ENCODE results near the gene GMCL1. TPM values are rescaled to one million over a fixed set of nuclear protein-coding genes. Genes with fewer than 3 reads are reported as not detected.
"Not testable (repeated sequence)": the region's sequence is repeated elsewhere in the genome, so short reads cannot be mapped to it uniquely, and the experiment has no call there.

Gene GMCL1
- total and polyA plus RNA-seq, 2 of the 13 experiments (the other 11 are each of a cell fraction or from before 2014, with no cell fraction given): 18.7 to 24.0 TPM

GRCh38 chr2:69830906-69831241 is 1.4 kb downstream of the GMCL1 start:
- H4K20me1 ChIP-seq (ENCODE audit: insufficient read depth, low read length); H3K27me3 ChIP-seq (ENCODE audit: control insufficient read depth in 1 of 2, insufficient read depth in 2 of 2, low read length in 2 of 2); H2AFZ ChIP-seq (ENCODE audit: low read length); in situ Hi-C loops (cut with HindIII; ENCODE audit: extremely low pct_ligation_motif_present, low pct_unique_long_range_greater_than_20kb); H3K27ac ChIP-seq (ENCODE audit: extremely low read length, insufficient read depth, low read length); BruUV-seq (replicated peaks); intact Hi-C loops (cut with micrococcal nuclease; ENCODE audit: unreplicated experiment); DNase-seq (ENCODE audit: low spot score); CTCF ChIA-PET (ENCODE audit: low intra/inter-chr PET ratio, low total read pairs); H3K9me3 ChIP-seq (ENCODE audit: low read length); FAIRE-seq; ATAC-seq; H3K36me3 ChIP-seq (replicated peaks in 1 of 2; ENCODE audit: control insufficient read depth in 1 of 2, insufficient read depth in 2 of 2, low read length in 2 of 2): not testable (repeated sequence)
- TF ChIP-seq HDAC2 (CRISPR knock-in tag; IDR thresholded peaks at IDR 0.05) (0 out of 2 replicates have a peak, but pooled peaks have one; percentile 41), ATF7-NPFF (CRISPR knock-in tag; IDR thresholded peaks at IDR 0.05; ENCODE audit: low read depth) (0 out of 2 replicates have a peak, but pooled peaks have one; percentile 13), ZMYM3 (CRISPR knock-in tag; IDR thresholded peaks at IDR 0.05) (peak; percentile 62), ZNF460 (CRISPR knock-in tag; IDR thresholded peaks at IDR 0.05; ENCODE audit: borderline replicate concordance) (peak; percentile 96), ZBTB38 (CRISPR knock-in tag; IDR thresholded peaks at IDR 0.05) (0 out of 2 replicates have a peak, but pooled peaks have one; percentile 43), THAP7 (CRISPR knock-in tag; IDR thresholded peaks at IDR 0.05) (0 out of 2 replicates have a peak, but pooled peaks have one; percentile 51), FOXJ3 (CRISPR knock-in tag; IDR thresholded peaks at IDR 0.05; ENCODE audit: borderline replicate concordance) (0 out of 2 replicates have a peak, but pooled peaks have one; percentile 10), ZMYM2 (CRISPR knock-in tag; IDR thresholded peaks at IDR 0.05) (0 out of 2 replicates have a peak, but pooled peaks have one; percentile 42), ZNF768 (CRISPR knock-in tag; IDR thresholded peaks at IDR 0.05) (0 out of 2 replicates have a peak, but pooled peaks have one; percentile 22)
- TF ChIP-seq, protein P1, sequence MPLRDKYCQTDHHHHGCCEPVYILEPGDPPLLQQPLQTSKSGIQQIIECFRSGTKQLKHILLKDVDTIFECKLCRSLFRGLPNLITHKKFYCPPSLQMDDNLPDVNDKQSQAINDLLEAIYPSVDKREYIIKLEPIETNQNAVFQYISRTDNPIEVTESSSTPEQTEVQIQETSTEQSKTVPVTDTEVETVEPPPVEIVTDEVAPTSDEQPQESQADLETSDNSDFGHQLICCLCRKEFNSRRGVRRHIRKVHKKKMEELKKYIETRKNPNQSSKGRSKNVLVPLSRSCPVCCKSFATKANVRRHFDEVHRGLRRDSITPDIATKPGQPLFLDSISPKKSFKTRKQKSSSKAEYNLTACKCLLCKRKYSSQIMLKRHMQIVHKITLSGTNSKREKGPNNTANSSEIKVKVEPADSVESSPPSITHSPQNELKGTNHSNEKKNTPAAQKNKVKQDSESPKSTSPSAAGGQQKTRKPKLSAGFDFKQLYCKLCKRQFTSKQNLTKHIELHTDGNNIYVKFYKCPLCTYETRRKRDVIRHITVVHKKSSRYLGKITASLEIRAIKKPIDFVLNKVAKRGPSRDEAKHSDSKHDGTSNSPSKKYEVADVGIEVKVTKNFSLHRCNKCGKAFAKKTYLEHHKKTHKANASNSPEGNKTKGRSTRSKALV (CRISPR knock-in tag; IDR thresholded peaks at IDR 0.05): 0 out of 2 replicates have a peak, but pooled peaks have one; percentile 7
- TF ChIP-seq, protein P2, sequence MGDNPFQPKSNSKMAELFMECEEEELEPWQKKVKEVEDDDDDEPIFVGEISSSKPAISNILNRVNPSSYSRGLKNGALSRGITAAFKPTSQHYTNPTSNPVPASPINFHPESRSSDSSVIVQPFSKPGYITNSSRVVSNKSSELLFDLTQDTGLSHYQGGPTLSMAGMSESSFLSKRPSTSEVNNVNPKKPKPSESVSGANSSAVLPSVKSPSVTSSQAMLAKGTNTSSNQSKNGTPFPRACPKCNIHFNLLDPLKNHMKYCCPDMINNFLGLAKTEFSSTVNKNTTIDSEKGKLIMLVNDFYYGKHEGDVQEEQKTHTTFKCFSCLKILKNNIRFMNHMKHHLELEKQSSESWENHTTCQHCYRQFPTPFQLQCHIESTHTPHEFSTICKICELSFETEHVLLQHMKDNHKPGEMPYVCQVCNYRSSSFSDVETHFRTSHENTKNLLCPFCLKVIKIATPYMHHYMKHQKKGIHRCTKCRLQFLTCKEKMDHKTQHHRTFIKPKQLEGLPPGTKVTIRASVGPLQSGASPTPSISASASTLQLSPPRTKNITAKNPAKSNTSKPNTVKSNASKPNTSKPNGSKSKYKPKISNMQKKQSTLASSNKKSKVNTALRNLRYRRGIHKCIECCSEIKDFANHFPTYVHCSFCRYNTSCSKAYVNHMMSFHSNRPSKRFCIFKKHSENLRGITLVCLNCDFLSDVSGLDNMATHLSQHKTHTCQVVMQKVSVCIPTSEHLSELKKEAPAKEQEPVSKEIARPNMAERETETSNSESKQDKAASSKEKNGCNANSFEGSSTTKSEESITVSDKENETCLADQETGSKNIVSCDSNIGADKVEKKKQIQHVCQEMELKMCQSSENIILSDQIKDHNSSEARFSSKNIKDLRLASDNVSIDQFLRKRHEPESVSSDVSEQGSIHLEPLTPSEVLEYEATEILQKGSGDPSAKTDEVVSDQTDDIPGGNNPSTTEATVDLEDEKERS (CRISPR knock-in tag; IDR thresholded peaks at IDR 0.05): 0 out of 2 replicates have a peak, but pooled peaks have one; percentile 42
- TF ChIP-seq, protein P3, sequence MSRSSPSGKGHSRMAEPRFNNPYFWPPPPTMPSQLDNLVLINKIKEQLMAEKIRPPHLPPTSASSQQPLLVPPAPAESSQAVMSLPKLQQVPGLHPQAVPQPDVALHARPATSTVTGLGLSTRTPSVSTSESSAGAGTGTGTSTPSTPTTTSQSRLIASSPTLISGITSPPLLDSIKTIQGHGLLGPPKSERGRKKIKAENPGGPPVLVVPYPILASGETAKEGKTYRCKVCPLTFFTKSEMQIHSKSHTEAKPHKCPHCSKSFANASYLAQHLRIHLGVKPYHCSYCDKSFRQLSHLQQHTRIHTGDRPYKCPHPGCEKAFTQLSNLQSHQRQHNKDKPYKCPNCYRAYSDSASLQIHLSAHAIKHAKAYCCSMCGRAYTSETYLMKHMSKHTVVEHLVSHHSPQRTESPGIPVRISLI (CRISPR knock-in tag; IDR thresholded peaks at IDR 0.05; ENCODE audit: borderline replicate concordance): 0 out of 2 replicates have a peak, but pooled peaks have one; percentile 8
- H3K9ac ChIP-seq (ENCODE audit: insufficient read depth, low read depth, low read length): peak overlapping the region; percentile 93
- H3K4me2 ChIP-seq (ENCODE audit: low read depth, low read length): peak overlapping the region; percentile 69
- POLR2A ChIA-PET: interaction anchor here (1.0 to 4.1 kb wide), 2 partner anchors 63 to 90 kb away, joined by 5 to 29 read pairs; partner anchors contain the start of genes ANXA4 and SNRNP27
- H3K79me2 ChIP-seq (ENCODE audit: insufficient read depth, low read length): peaks cover 61% of the 10 kb centered on the region
- H3K4me1 ChIP-seq (ENCODE audit: insufficient read depth, low read length): peaks cover 68% of the 10 kb centered on the region
- 40% methylated on average over 13 of the region's 13 CpGs for WGBS (ENCODE audit: low lambda C conversion rate)
- H3K4me3 ChIP-seq (replicated peaks in 1 of 3; ENCODE audit: insufficient read depth in 1 of 3, low read depth in 2 of 3, low read length in 3 of 3): peak overlapping the region; percentile 82 to 96 (median 93)
